GM12878 (cell line): ENCODE results near the gene BICRAL. TPM values are rescaled to one million over a fixed set of nuclear protein-coding genes. Genes with fewer than 3 reads are reported as not detected.

Experiments
- ATAC-seq: fragments of 200-7000 bp; cut with Tn5 transposase; 3 replicates; pipeline ENCODE4 v1.9.1; 2020; ENCODE audit warnings: mild to moderate bottlenecking, moderate library complexity
- BruUV-seq: library from RNA; stranded (reverse); fragments of 400-500 nt; replicated peaks from 2 replicates; lab custom pipeline; 2021; lab: Mats Ljungman, UMichigan
- CTCF ChIA-PET: fragments of 300-600 bp; sonication (Branson Sonifier 250); formaldehyde crosslinking; extraction: SDS; loops from one replicate; lab custom pipeline; 2021; ENCODE audit warnings: inconsistent platforms; lab: Yijun Ruan, JAX
- POLR2A ChIA-PET: fragments of 350-600 bp; formaldehyde crosslinking; extraction: SDS; loops from one replicate; lab custom pipeline; 2021; ENCODE audit warnings: inconsistent platforms; lab: Charles Lee
- RAD21 ChIA-PET: fragments of 300-600 bp; sonication (Branson Sonifier 250); formaldehyde crosslinking; loops from one replicate; lab custom pipeline; 2023; ENCODE audit warnings: antibody characterized with exemption; ENCODE audit not compliant: unreplicated experiment; lab: Charles Lee
- SMC1A ChIA-PET: fragments of 300-600 bp; sonication (Branson Sonifier 250); formaldehyde crosslinking; loops from one replicate; lab custom pipeline; 2023; ENCODE audit not compliant: unreplicated experiment, uncharacterized antibody; lab: Charles Lee
- DNase-seq: peaks from one replicate; pipeline ENCODE4 v3.0.0-alpha.2; 2011; ENCODE audit warnings: low read depth, low spot score
- FAIRE-seq: peaks from 3 replicates; lab custom pipeline; 2011; peaks lifted over from hg19 to GRCh38; lab: Jason Lieb, UNC
- H2AFZ ChIP-seq: 2 replicates; pipeline ENCODE4 v1.6.0; 2011; ENCODE audit warnings: low read depth, low read length, control low read depth; ENCODE audit not compliant: control insufficient read depth
- H3K27ac ChIP-seq: 2 replicates; pipeline ENCODE4 v1.5.1; 2011; ENCODE audit warnings: control low read depth; ENCODE audit not compliant: control insufficient read depth, insufficient read depth
- H3K27me3 ChIP-seq, 2 experiments: replicated peaks in 1 of 2; 2 replicates each; pipeline versions ENCODE4 v1.6.0 to v1.6.1; 2011; ENCODE audit warnings: low read length in 1 of 2; ENCODE audit not compliant: control insufficient read depth in 2 of 2, insufficient read depth in 2 of 2
- H3K36me3 ChIP-seq, 2 experiments: 2 replicates each; pipeline ENCODE4 v1.5.1; 2011; ENCODE audit warnings: low read length in 1 of 2; ENCODE audit not compliant: control insufficient read depth in 2 of 2, insufficient read depth in 2 of 2
- H3K4me1 ChIP-seq: 2 replicates; pipeline ENCODE4 v1.6.1; 2011; ENCODE audit warnings: mild to moderate bottlenecking, low read length, moderate library complexity, mixed read lengths; ENCODE audit not compliant: control insufficient read depth, insufficient read depth
- H3K4me2 ChIP-seq: 2 replicates; pipeline ENCODE4 v1.6.0; 2011; ENCODE audit warnings: control low read depth; ENCODE audit not compliant: control insufficient read depth, insufficient read depth
- H3K4me3 ChIP-seq: fragments of 200-600 bp; sonication (generic); 2 replicates; pipeline ENCODE4 v1.5.1; 2016
- H3K79me2 ChIP-seq: 2 replicates; pipeline ENCODE4 v1.6.0; 2011; ENCODE audit warnings: low read length; ENCODE audit not compliant: control insufficient read depth, insufficient read depth
- H3K9ac ChIP-seq: 2 replicates; pipeline ENCODE4 v1.8.0; 2011; ENCODE audit warnings: low read length, control low read depth, mixed read lengths; ENCODE audit not compliant: control insufficient read depth, insufficient read depth
- H3K9me3 ChIP-seq: replicated peaks from 3 replicates; pipeline ENCODE4 v1.5.1; 2011; ENCODE audit warnings: mild to moderate bottlenecking, low read length; ENCODE audit not compliant: control insufficient read depth, insufficient read depth
- H4K20me1 ChIP-seq: 2 replicates; pipeline ENCODE4 v1.6.0; 2011; ENCODE audit not compliant: control insufficient read depth, insufficient read depth
- GATAD2B ChIP-seq: fragments of 450-650 bp; conservative IDR thresholded peaks from 2 replicates; pipeline ENCODE4 v1.6.1; 2017; ENCODE audit warnings: low read depth, mild to moderate bottlenecking, moderate library complexity
- NFIC ChIP-seq: IDR thresholded peaks from 2 replicates; pipeline ENCODE4 v1.6.1; 2012; ENCODE audit warnings: low read depth, mild to moderate bottlenecking, inconsistent platforms, low read length, moderate library complexity
- SIX5 ChIP-seq: IDR thresholded peaks from 2 replicates; pipeline ENCODE4 v1.6.1; 2011; ENCODE audit warnings: mild to moderate bottlenecking, low read depth, low read length, moderate library complexity; ENCODE audit not compliant: severe bottlenecking
- SUPT20H ChIP-seq: IDR thresholded peaks from 2 replicates; pipeline ENCODE4 v1.6.1; 2011; ENCODE audit warnings: low read depth, mild to moderate bottlenecking, low read length, moderate library complexity, borderline replicate concordance; ENCODE audit not compliant: control insufficient read depth
- WGBS: methylation state at CpG from one replicate; pipeline ENCODE4 v1.1.6; 2016; ENCODE audit warnings: low lambda C conversion rate; ENCODE audit not compliant: insufficient replicate concordance, insufficient coverage; ENCODE audit errors: missing lambda C conversion rate; 5-methylcytosine and 5-hydroxymethylcytosine counted together
- in situ Hi-C: fragments of 300-500 bp; cut with MboI; formaldehyde crosslinking; loops from 9 replicates; pipeline ENCODE4 v1.14.3; 2018; ENCODE audit warnings: mixed read lengths
- intact Hi-C: fragments of 100-400 bp; cut with micrococcal nuclease; formaldehyde crosslinking; loops from one replicate; pipeline ENCODE4 v1.14.2; 2022; ENCODE audit not compliant: unreplicated experiment
- polyA plus RNA-seq, 11 experiments: library from polyadenylated mRNA; depleted of rRNA in 4 of 11; unstranded in 6 of 11; stranded (reverse) in 5 of 11; fragments of >200 nt; fragmentation: Nextera tagmentation in 4 of 11; fragmentation: Illumina TruSeq in 1 of 11; extraction: Ambion mirVana in 4 of 11; extraction: Trizol in 1 of 11; gene quantifications; 1 replicate in 1 of 11; 2 replicates in 10 of 11; pipeline versions ENCODE4 v1.2.1 to v1.2.3, GENCODE V29; 2011 to 2016; ENCODE audit warnings: inconsistent platforms in 2 of 11, missing spikeins in 2 of 11, low read depth in 1 of 11
- total RNA-seq, 4 experiments: library from RNA; depleted of rRNA in 3 of 4; stranded (reverse); fragments of >200 nt in 3 of 4; fragmentation: Illumina TruSeq in 1 of 4; extraction: Trizol in 1 of 4; gene quantifications; 2 replicates each; pipeline versions ENCODE4 v1.2.1 to v1.2.3, GENCODE V29; 2013 to 2021
- TF ChIP-seq, protein P1 (sequence below): IDR thresholded peaks from 2 replicates; pipeline ENCODE4 v1.6.1; 2012; ENCODE audit warnings: low read depth, low read length, improper control_type of control experiment

The BICRAL gene
- total and polyA plus RNA-seq, 10 of the 15 experiments (the other 5 are each of a cell fraction or from before 2014, with no cell fraction given): 1.9 to 16.6 (median 8.5) TPM

DNA sequence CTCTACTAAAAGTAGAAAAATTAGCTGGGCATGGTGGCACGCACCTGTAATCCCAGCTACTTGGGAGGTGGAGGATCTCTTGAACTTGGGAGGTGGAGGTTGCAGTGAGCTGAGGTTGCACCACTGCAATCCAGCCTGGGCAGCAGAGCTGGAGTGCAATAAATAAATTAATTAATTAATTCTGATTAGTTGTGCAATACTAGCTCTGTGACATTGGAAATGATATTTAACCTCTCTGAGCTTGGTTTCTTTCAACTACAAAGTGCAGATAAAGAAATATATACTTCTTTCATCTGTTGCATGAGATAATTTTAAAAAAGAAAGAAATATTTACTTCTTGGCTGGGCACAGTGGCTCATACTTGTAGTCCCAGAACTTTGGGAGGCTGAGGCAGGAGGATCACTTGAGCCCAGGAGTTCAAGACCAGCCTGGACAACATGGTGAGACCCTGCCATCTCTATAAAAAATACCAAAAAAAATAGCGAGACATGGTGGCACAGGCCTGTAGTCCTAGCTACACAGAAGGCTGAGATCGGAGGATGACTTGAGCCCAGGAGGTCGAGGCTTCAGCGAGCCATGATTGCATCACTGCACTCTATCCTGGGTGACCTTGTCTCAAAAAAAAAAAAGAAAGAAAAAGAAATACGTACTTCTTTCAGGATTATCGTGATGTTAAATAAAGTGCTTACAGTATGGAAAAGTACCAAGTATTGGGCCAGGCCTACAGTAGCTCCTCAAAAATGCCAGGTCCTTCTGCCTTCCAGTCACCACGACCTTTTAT, 20.4 kb upstream of the BICRAL start:
- FAIRE-seq (no peak), ATAC-seq (no peak), DNase-seq (no peak)
- ChIA-PET CTCF (interaction anchor here (1.1 kb wide), 1 partner anchor 230 kb away, joined by 3 read pairs; no protein-coding TSS in a partner anchor), RAD21 (no interaction called here), SMC1A (interaction anchor here (0.8 to 3.0 kb wide), 3 partner anchors 10 to 57 kb away, joined by 3 to 10 read pairs (median 6); no protein-coding TSS in a partner anchor), POLR2A (interaction anchor here (0.6 to 1.2 kb wide), 3 partner anchors 13 to 26 kb away, joined by 3 read pairs; partner anchors contain the start of gene TBCC)
- no TSS peak for BruUV-seq
- in situ Hi-C loops (no loop called here), intact Hi-C loops (no loop called here)
- no peak overlapping the region for H3K4me3 ChIP-seq
- no peaks in the 10 kb centered on the region; a peak in 1 of 4 replicates for H3K36me3 ChIP-seq
- 92% methylated on average over 8 of the region's 8 CpGs for whole genome bisulfite sequencing
- H3K27me3 ChIP-seq: no peaks in the 10 kb centered on the region
- TF ChIP-seq SIX5 (no peak), SUPT20H (no peak), GATAD2B (no peak), NFIC (no peak)
- TF ChIP-seq, protein P1, sequence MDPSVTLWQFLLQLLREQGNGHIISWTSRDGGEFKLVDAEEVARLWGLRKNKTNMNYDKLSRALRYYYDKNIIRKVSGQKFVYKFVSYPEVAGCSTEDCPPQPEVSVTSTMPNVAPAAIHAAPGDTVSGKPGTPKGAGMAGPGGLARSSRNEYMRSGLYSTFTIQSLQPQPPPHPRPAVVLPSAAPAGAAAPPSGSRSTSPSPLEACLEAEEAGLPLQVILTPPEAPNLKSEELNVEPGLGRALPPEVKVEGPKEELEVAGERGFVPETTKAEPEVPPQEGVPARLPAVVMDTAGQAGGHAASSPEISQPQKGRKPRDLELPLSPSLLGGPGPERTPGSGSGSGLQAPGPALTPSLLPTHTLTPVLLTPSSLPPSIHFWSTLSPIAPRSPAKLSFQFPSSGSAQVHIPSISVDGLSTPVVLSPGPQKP: no peak
- H3K4me2 ChIP-seq: no peak overlapping the region
- no peak overlapping the region for H3K9ac ChIP-seq
- H3K9me3 ChIP-seq: no peaks in the 10 kb centered on the region
- no peaks in the 10 kb centered on the region for H4K20me1 ChIP-seq
- H3K27ac ChIP-seq: no peak overlapping the region
- H3K4me1 ChIP-seq: no peaks in the 10 kb centered on the region
- H3K79me2 ChIP-seq: no peaks in the 10 kb centered on the region
- H2AFZ ChIP-seq: no peak overlapping the region
